Retinal pigment epithelial cell (primary cell): ENCODE results near the gene CACNA1B.

Experiments used
- DNase-seq: peaks from one replicate; pipeline ENCODE4 v3.0.0-alpha.2; 2010; ENCODE audit warnings: low read depth
- H3K4me3 ChIP-seq: 2 replicates; pipeline ENCODE4 v1.5.1; 2011; ENCODE audit warnings: mild to moderate bottlenecking, low read length, control low read depth, moderate library complexity
- CTCF ChIP-seq: conservative IDR thresholded peaks from 2 replicates; pipeline ENCODE4 v1.5.1; 2011; ENCODE audit warnings: low read depth, low read length, control low read depth, inconsistent platforms

The CACNA1B gene

GRCh38 chr9:137876781-137877386, 698 bp upstream of the CACNA1B start:
- no peak overlapping the region for H3K4me3 ChIP-seq
- no peak for TF ChIP-seq CTCF
- no peak for DNase-seq

- peak overlapping the region; percentile 14 for H3K4me3 ChIP-seq
- peak; percentile 0 for DNase-seq
These were observed 762 bp downstream of the CACNA1B start for GRCh38 chr9:137878146-137878941.

GRCh38 chr9:137879052-137879451, 1.5 kb downstream of the CACNA1B start:
- TF ChIP-seq CTCF, result no peak
- H3K4me3 ChIP-seq, result no peak overlapping the region
- DNase-seq, result no peak

More at GRCh38 chr9:137878146-137878941, 762 bp downstream of the CACNA1B start:
- TF ChIP-seq CTCF, result no peak

GRCh38 chr9:137879566-137880150, 2.1 kb downstream of the CACNA1B start:
- no peak for DNase-seq
- no peak overlapping the region for H3K4me3 ChIP-seq
- no peak for TF ChIP-seq CTCF

- DNase-seq, result no peak
- no peak overlapping the region for H3K4me3 ChIP-seq
- no peak for TF ChIP-seq CTCF
These were observed 2.8 kb downstream of the CACNA1B start for GRCh38 chr9:137880160-137880975.

GRCh38 chr9:137880976-137881530, 3.5 kb downstream of the CACNA1B start:
- DNase-seq, result no peak
- H3K4me3 ChIP-seq, result no peak overlapping the region
- no peak for TF ChIP-seq CTCF
